Kidney glomerular epithelial cell (primary cell): ENCODE measurements around the gene LENG9.
A peak's percentile ranks its signal among the peaks of the same experiment; 100 is the strongest.
"Not testable (repeated sequence)": the region's sequence is repeated elsewhere in the genome, so short reads cannot be mapped to it uniquely, and the experiment has no call there.

Experiments
- DNase-seq: peaks from one replicate; lab custom pipeline; 2025; lab: John Stamatoyannopoulos, UW

The LENG9 gene

DNA sequence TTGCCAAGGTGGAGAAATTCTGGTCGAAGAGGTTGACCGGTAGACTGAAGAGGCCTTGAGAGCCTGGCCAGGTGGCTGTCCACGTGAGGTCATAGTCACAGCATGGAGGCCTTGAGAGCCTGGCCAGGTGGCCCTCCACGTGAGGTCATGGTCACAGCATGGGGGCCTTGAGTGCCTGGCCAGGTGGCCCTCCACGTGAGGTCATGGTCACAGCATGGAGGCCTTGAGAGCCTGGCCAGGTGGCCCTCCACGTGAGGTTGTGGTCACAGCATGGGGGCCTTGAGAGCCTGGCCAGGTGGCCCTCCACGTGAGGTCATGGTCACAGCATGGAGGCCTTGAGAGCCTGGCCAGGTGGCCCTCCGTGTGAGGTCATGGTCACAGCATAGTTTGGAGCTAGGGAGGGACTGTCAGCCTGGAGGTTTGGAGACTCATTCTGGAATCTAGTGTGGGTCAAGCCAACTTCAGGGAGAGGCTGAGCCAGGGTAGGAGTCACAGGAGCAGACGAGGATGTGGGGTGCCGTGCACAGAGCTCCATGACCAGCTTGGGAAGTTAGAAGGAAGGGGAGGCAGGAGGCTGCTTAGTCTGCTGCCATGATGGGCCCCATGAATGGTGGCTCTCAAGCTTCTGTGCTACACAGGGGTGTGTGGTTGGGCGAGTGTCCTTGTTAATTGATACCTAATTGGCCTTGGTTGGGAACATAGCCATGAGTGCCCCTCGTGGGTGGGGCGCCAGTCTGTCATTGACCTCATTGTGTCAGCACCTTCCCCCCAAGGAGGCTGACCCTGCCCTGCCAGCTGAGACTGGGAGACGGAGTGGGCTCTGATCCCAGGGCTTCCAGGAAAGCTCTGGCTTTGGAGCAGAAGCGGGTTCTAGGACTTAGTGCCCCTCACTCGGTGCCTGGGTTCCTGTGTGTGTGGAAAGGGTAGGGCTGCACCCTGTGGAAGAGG, 4.0 kb downstream of the LENG9 start:
- no peak for DNase-seq

DNA sequence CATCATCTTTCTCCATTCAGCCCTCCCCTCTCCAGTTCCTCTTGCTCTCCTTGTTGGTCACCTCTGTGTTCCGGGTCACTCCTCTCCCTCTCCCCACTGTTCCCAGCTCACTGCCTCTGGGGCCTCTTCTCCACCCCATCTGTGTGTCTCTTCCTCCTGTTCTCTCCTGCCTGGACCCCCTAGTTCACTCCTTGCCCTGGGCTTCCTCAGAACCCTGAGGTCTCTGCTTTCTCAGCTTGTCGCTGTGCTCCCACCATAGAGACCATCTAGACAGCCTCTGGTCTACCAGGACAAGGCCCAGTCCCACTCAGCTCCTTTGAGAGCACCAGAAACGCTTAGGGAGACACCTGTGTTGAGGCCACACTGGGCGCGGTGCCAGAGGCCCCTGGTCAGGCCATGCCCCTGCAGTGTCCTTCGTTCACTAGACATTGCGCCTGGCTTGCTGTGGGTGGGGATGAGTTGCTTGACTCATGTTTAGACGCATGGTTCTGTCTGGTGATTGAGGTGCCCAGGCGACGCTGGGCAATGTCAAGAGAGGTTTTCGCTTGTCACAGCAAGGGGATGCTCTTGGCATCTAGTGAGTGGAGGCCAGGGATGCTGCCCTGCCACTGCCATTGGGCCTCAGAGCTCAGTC, 4.8 kb downstream of the LENG9 start:
- DNase-seq, result no peak

DNA sequence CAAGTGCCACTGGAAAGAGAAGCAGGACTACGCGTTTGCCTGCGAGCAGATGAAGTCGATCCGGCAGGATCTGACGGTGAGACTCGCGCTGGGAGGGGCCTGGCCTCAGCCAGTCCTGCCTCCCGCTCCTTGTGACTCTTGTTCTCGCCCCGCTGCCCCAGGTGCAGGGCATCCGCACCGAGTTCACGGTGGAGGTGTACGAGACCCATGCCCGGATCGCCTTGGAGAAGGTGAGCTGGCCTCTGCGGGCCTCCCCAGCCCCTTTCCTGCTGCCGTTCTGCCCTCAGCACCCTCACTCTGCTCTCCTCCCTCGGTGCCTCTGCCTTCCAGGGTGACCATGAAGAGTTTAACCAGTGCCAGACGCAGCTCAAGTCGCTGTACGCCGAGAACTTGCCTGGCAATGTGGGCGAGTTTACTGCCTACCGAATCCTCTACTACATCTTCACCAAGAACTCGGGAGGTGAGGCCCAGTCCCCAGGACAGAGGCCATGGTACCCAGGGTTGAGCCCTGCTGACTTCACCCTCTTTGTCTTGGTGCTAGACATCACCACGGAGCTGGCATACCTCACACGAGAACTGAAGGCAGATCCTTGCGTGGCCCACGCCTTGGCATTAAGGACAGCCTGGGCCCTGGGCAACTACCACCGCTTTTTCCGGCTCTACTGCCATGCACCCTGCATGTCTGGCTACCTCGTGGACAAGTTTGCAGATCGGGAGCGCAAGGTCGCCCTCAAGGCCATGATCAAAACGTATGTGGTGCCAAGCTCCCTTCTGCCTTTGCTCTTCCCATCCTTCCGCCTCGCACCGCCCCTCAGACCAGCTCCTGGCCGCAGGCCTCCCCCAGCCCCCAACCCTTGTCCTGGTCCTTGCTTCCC, 5.6 kb downstream of the LENG9 start:
- DNase-seq, result no peak

DNA sequence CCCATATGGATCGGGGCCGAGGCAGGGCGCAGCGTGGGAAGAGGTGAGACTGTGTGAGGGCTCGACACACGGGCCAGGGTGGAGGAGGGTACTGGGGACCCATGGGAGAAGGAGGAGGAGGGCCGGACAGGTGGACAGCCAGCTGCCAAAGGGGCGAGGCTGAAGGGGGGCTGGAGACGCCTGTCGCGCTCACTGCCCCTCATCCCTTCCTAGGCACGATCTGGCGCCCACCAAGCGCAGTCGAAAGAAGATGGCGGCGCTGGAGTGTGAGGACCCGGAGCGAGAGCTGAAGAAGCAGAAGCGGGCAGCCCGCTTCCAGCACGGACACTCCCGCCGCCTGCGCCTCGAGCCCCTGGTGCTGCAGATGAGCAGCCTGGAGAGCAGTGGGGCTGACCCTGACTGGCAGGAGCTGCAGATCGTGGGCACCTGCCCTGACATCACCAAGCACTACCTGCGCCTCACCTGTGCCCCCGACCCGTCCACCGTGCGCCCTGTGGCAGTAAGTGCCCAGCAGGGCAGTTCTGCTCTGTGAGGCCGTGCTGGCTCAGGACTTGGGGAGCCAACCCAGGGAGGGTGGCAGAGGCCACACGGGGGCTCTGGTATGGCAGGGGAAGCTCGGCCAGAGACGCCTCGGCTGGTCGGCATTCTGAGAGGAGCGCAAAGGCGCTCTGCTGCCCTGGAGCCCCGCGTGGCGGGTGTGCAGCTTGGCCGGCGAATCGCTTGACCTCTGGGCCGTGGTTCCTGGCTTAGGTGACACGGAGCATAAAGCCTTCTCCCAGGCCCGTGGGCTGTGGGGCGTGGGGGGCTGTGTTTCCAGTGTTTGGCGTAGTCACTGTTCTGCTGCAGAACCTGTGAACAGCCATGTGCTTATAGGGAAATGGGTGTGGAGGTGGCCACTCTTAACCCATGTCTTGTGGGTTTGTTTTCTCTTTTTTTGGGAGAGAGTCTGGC, 6.9 kb downstream of the LENG9 start:
- no peak for DNase-seq

DNA sequence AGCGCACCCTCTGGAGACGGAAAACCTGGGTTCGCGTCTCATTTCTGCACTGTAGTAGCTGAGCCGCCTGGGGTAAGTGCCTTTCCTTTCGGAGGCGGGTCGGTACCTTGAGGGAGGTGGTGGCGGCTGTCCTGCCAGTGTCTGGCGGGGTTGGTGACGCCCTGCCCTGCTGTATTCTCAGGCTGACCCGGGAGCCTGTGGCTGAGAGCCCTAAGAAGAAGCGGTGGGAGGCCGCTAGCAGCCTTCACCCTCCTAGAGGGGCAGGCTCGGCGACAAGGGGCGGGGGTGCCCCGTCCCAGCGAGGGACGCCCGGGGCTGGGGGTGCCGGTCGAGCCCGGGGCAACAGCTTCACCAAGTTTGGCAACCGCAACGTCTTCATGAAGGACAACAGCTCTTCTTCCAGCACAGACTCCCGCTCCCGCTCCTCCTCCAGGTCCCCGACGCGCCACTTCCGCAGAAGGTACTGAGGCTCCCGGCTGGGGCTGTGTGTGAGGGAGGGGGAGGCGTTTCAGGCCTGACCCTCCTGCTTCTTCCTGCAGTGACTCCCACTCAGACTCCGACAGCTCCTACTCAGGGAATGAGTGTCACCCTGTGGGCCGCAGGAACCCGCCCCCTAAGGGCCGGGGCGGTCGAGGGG, 7.7 kb downstream of the LENG9 start:
- no peak for DNase-seq

DNA sequence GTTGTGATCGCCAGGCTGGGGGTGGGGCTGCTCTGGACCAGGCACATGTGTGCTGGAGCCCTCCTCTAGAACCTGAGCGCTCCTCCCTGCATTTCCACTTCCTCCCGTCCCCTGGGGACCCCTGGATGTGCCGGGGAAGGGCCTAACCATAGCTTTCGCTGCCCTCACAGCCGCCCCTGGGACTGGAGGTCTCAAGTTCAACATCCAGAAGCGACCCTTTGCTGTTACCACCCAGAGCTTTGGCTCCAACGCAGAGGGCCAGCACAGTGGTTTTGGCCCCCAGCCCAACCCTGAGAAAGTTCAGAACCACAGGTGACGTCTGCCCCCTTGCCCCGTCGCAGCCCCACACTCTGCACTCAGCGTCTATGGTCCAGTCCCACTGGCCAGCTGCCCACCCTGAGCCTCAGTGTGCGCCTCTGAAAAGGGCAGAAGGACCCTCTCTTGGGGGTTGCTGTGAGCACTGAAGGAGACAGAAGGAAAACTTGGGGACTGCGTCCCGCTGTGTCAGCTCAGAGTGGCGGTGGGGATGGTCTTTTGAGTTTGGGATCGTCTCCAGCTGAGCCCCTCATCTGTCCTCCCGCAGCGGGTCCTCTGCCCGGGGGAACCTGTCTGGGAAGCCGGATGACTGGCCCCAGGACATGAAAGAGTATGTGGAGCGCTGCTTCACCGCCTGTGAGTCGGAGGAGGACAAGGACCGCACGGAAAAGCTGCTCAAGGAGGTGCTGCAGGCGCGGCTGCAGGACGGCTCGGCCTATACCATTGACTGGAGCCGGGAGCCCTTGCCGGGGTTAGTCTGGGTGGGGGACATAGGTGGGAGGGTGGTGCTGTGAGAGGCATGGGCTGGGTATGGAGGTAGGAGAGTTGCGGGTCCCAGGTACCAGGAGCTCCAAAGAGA, 8.6 kb downstream of the LENG9 start:
- DNase-seq, result no peak

DNA sequence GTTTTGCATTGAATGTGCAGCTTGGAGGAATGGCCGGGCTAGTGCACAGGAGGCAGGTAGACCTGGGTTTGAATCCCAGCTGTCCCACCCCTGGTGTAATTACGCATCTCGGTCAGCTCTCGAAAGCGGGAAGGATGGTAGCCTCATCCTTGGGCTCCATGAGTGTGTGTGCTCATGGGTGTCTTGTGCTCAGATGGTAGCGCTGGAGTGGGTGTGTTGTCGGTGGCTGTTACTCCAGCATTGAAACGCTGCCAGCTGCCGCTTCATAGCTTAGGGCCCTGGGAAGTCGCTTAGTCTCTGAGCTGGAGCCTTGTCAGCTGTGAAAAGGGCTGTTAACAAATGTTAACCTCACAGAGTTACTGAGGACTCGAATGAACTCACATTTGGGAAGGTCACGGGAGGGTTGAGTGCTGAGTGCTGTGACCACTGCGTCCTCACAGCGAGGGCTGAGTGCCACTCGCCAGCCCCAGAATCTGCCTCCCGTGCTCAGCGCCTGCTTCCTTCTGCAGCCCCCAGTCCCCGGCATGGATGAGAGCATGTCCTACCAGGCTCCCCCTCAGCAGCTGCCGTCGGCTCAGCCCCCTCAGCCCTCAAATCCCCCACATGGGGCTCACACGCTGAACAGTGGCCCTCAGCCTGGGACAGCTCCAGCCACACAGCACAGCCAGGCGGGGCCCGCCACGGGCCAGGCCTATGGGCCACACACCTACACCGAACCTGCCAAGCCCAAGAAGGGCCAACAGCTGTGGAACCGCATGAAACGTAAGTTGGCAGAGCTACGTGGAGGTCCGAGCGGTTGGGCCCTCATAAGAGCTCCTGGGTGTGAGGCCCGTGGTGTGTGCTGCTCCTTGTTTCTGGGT, 9.4 kb downstream of the LENG9 start:
- no peak for DNase-seq

DNA sequence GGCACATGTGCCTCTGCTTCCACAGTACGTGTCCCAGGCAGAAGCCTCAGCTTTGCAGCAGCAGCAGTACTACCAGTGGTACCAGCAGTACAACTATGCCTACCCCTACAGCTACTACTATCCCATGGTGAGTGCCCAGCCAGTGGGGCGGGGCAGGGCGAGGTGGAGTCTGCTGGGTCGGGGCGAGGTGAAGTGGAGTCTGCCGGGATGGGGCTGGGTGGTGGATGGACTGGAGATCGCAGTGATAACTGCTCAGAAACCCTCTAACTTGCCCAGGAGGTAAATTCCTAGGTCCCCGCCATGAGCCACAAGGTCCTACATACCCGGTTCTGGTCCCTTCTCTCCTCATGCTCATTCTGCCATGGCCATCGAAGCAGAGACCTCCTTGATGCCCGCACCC, 11.0 kb downstream of the LENG9 start:
- DNase-seq, result no peak

DNA sequence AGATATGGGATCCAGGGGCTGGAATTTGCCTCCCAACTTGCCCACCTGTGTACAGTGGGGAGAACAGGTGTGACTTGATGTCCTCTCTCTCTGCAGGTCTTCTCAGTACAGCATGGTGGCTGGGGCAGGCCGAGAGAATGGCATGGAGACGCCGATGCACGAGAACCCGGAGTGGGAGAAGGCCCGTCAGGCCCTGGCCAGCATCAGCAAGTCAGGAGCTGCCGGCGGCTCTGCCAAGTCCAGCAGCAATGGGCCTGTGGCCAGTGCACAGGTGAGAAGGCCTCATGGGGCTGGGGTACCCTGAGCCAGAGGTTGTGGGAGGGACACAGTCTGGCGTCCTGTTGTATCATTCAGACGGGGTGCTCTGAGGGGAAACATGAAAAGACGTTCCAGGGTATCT, 11.6 kb downstream of the LENG9 start:
- no peak for DNase-seq

DNA sequence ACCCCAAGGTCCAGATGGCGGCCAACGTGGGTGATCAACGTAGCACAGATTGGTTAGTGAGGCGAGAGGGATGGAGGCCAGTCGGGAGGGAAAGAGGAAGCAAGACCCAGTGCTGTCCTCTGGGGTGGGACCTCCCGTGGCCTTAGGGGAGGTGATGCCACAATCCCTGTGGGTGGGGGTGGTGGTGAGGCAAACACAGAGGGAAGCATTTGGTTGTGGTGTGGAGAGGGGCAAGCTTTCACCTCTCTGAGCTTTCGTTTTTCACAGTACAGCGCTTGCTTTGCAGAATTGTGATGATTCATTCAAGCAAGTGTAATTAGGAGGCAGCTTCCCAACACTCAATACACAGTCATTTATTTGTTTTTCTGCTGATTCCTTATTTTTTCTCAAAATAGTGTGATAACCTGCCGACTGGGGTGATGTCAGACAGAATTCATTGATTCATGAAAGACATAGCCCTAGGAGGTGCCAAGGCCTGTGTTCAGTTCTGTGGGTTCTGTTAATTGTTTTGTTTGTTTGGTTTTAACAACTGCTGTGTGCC, 12.2 kb downstream of the LENG9 start:
- DNase-seq, result peak; percentile 92

DNA sequence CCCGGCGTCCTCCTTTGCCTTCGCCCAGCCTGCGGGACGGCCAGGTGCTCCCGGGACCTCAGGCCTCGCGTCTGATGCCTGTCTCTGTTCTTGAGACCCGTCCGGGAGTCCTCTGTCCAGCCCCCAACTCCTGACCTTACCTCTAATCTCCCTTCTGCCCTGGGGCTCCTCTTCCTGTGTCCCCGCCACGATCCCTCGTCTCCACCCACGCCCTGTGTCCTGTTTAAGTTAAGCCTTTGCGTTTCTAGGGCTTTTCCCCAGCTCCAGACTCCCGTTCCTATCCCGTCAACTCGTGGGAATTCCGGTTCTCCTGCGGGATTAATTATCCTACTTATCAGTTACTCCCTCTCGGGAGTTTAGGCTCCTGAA, 13.9 kb downstream of the LENG9 start:
- DNase-seq, result no peak

DNA sequence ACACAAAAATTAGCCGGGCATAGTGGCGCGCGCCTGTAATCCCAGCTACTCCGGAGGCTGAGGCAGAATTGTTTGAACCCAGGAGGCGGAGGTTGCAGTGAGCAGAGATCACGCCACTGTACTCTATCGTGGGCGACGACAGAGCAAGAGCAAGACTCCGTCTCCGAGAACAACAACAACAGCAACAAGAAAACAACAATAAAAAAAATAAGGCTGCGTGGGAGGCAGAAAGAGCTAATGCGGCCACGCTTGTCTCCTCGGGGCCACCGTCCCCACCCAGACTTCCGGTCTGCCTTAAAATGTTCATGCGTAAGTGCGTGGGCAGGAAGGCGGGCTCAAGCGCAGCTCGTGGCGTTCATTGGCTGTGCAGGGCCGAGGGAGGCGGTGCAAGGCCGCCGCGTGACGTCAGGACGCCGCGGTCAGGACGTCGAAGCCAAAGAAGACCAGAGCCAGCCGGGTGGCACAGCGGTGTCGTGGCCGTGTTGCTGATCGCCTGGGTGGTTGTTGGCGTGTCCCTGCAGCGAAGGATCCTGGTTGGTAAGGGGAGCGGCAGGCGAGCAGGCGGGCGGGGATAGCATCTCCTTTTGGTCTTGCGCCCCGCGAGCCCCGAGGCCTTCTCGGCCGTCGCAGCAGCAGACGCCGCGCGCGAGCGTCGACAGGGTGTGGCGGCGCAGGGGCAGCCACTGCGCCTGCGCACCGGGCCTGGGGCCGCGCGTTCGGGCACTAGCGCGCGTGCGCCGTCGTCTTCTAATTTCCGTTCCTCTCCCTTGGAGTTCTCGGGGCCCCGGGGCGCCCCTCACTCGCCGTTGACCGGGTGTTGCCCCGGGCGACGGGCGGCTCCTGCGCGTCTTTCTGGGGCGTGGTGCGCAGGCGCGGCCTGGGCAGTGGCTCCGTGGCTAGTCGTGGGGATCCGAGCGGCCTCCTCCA, 14.5 kb downstream of the LENG9 start, which contains the start of gene LENG8:
Gene LENG8 (plus strand): TSS at position 426 of the 927 bp plus-strand sequence. CDS start 2,146 bp downstream, outside the sequence.
- DNase-seq, result peak; percentile 97

DNA sequence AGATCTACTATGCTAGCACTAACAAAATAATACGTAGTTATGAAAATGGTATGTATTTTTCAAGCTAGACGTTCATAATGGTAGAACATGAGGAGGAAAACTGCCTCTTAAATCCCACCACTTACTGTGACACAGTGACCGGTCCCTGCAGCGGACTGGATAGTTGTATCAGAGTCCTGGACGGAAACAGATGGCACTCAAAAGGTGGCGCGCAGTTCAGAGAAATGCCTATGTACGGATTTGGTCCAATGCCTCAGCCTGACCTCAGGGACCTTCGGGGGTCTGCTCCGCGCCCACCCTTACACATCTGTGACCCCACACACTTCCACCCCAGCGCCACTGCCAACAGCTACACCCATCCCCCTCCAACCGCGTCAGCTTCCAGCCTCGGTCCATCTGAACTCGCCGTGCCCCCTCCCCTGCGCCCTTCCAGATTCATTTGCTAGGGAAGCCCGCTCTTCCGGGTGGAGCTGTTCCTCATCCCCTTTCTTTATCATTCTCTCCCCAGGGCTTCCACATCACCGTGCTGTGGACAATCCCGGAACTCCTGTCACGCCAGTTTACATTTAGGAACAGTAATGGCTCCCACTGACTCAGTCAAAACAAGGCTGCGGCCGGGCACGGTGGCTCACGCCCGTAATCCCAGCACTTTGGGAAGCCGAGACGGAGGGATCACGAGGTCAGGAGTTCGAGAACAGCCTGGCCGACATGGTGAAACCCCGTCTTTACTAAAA, 15.4 kb downstream of the LENG9 start:
- peak; percentile 69 for DNase-seq

DNA sequence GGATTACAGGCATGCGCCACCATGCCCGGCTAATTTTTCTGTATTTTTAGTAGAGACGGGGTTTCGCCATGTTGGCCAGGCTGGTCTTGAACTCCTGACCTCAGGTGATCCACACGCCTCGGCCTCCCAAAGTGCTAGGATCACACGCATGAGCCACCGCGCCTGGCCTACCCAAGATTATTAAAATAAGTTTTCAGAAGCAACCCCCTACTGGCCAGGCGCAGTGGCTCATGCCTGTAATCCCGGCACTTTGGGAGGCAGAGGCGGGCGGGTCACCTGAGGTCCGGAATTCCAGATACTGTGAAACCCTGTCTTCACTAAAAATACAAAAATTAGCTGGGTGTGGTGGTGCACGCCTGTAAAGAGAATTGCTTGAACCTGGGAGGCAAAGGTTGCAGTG, 17.2 kb downstream of the LENG9 start:
- DNase-seq, result not testable (repeated sequence)

DNA sequence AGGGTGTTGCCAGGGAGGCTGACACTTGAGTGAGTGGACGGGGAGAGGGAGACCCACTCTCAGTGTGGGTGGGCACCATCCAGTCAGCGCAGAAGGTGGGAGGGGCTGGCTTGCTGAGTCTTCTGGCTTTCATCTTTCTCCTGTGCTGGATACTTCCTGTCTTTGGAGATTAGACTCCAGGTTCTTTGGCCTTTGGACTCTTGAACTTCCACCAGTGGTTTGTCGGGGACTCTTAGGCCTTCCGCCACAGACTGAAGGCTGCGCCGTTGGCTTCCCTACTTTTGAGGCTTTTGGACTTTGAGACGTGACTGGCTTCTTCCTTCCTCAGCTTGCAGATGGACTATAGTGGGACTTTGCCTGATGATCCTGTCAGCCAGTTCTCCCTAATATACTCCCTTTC, 18.8 kb downstream of the LENG9 start:
- no peak for DNase-seq

DNA sequence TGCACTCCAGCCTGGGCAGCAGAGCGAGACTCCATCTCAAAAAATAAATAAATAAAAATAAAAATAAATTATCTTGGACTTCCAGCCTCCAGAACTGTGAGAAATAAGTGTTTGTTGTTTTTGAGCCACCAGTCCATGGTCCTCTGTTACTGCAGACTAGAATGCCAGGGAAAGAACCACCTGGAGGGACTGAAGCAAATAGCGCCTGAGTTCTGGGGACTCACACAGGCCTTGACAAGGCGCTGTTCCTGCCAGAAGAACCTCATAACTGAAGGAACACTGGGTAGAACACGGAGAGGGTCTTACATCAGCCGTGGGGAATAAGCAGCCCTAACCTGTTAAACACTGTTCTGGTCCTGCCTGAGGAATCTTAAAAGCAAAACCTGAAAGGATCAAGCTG, 22.9 kb downstream of the LENG9 start:
- no peak for DNase-seq
